PFSK-1 (cell line): ENCODE measurements around the gene RNF157.

Experiments
- FOXP2 ChIP-seq: optimal IDR thresholded peaks from 2 replicates; pipeline ENCODE3; 2011; ENCODE audit warnings: borderline replicate concordance, control low read depth, inconsistent platforms; ENCODE audit not compliant: insufficient read depth; ENCODE audit errors: extremely low read length, extremely low read depth
- POLR2AphosphoS5 ChIP-seq: IDR thresholded peaks from 2 replicates; pipeline ENCODE4 v1.6.1; 2012; ENCODE audit warnings: low read depth, mild to moderate bottlenecking, control low read depth, low read length, moderate library complexity
- SIN3A ChIP-seq: IDR thresholded peaks from 2 replicates; pipeline ENCODE4 v1.6.1; 2012; ENCODE audit warnings: mild to moderate bottlenecking, low read length, moderate library complexity, borderline replicate concordance; ENCODE audit not compliant: insufficient read depth
- TAF1 ChIP-seq: IDR thresholded peaks from 2 replicates; pipeline ENCODE4 v1.6.1; 2012; ENCODE audit warnings: low read length, control low read depth, borderline replicate concordance; ENCODE audit not compliant: insufficient read depth
- TF ChIP-seq, protein P1 (sequence below), 2 experiments: IDR thresholded peaks; 2 replicates each; pipeline versions ENCODE4 v1.6.1 to v1.8.0; 2011 to 2012; ENCODE audit warnings: low read depth in 2 of 2, low read length in 2 of 2, control low read depth in 1 of 2, inconsistent platforms in 1 of 2, mild to moderate bottlenecking in 1 of 2, moderate library complexity in 1 of 2; ENCODE audit not compliant: insufficient read depth in 1 of 2

The RNF157 gene

DNA sequence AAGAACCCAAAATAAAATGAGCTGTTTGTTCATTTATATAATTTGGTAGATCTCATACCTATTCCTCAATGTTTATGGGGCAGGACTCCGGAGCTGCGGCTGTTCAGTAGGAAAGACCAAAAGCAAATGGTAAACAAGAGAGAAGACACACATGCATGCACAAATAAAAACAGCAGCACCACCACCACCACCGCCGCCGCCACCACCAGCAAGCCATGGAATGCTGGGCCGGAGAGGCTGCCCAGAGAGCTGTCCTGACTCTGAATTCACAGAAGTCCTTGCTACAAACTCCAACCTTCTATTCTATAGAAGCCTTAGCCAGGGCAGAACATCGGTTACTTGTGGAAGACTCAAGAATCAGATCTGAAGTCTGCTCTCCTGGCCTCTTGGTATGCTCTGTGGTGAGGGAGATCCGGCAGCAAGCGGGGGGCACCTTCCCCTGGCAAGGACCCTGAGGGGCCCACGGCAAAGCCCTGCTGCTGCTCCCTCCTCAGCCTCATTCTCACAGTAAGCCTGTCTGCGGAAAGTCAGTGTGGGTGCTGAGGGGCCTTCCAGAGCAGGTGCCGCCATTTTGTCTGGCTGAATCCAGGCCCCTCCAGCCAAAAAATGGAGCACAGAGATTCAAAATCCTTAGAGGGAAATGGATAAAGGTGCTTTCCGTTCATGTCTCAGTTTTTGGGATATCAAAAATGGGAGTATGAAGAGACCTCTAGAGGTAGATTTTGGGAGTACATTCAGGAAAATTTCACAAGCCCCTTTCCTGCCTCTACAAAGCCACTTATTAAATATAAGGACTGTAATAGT is 92.9 kb downstream of the RNF157 start:
- TF ChIP-seq POLR2AphosphoS5 = no peak
- TF ChIP-seq SIN3A = no peak
- no peak for TF ChIP-seq FOXP2

- TF ChIP-seq, protein P1, sequence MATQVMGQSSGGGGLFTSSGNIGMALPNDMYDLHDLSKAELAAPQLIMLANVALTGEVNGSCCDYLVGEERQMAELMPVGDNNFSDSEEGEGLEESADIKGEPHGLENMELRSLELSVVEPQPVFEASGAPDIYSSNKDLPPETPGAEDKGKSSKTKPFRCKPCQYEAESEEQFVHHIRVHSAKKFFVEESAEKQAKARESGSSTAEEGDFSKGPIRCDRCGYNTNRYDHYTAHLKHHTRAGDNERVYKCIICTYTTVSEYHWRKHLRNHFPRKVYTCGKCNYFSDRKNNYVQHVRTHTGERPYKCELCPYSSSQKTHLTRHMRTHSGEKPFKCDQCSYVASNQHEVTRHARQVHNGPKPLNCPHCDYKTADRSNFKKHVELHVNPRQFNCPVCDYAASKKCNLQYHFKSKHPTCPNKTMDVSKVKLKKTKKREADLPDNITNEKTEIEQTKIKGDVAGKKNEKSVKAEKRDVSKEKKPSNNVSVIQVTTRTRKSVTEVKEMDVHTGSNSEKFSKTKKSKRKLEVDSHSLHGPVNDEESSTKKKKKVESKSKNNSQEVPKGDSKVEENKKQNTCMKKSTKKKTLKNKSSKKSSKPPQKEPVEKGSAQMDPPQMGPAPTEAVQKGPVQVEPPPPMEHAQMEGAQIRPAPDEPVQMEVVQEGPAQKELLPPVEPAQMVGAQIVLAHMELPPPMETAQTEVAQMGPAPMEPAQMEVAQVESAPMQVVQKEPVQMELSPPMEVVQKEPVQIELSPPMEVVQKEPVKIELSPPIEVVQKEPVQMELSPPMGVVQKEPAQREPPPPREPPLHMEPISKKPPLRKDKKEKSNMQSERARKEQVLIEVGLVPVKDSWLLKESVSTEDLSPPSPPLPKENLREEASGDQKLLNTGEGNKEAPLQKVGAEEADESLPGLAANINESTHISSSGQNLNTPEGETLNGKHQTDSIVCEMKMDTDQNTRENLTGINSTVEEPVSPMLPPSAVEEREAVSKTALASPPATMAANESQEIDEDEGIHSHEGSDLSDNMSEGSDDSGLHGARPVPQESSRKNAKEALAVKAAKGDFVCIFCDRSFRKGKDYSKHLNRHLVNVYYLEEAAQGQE (IDR thresholded peaks at IDR 0.05; ENCODE audit: insufficient read depth in 1 of 2, low read depth in 2 of 2, low read length in 2 of 2) = no peak
- TF ChIP-seq POLR2AphosphoS5 (no peak), FOXP2 (no peak), TAF1 (no peak), SIN3A (no peak)
Observed at GRCh38 chr17:76146053-76146851, 94.0 kb downstream of the RNF157 start.

DNA sequence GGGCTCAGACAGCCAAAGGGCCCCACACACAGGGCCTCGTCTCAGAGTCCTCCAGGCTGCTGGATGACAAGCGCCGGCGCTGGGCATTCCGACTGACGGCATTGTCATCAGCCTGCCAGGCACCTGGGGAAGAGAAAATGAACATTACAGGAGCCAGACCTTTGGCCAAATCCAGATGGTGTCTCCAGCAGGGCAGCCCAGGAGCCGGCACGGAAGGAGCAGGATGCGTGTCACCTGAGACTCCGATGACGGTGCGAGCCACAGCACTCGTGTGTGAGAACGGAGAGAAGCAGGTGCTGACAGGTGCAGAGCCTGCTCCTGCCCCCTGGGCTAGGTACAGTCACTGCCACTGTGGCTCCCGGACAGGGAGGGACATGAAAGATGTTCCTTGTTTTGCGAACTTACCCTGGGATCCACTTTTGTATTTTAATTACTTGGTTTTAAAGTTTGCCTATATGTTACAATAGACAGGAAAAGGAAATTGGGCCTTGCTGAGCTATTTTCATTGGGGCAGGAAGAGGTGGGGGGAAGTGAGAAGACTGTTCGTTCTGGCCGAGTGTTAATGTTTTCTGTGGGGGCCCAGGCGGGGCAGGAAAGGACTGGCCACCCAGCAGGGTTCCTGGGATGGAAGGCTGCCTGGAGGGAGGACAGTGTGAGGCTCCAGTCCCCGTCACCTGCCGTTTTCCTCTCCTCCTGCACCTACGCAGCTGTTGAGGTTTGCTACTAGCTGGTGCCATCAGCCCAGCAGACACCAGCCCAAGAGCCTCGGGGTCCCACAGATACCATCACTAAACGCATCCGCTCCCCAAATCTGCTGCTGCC is 94.9 kb downstream of the RNF157 start:
- no peak for TF ChIP-seq SIN3A
- no peak for TF ChIP-seq TAF1
- TF ChIP-seq POLR2AphosphoS5 = no peak
- no peak for TF ChIP-seq FOXP2
- TF ChIP-seq, protein P1 (IDR thresholded peaks at IDR 0.05; ENCODE audit: insufficient read depth in 1 of 2, low read depth in 2 of 2, low read length in 2 of 2) = no peak

- no peak for TF ChIP-seq SIN3A
Observed at GRCh38 chr17:76142585-76143041, 97.7 kb downstream of the RNF157 start.

DNA sequence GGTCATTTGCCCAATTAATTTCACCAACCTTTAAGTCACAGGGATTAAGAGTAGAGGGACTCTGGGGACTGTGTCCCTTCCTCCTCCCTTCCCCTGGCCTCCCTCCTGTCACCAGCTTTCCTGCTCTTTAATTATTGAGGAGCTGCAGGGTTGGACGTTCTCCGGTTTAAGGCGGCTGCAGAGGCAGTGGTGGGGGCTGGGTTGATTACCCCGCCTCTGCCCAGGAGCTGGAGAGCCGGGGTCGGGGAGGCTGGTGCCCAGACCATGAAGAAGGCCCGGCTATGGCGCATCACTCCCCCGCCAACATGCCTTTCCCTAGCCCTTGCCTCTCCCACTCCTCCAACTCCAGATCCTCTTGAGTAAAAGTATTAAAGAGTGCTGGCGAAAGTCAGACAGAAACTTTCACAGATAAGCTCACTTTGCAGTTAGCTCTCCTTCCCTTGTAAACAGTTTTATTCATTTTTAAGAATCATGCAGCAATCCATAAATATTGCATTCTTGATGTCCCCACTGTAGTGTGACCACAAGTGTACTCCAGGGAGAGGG is 98.2 kb downstream of the RNF157 start:
- TF ChIP-seq, protein P1 (IDR thresholded peaks at IDR 0.05; ENCODE audit: insufficient read depth in 1 of 2, low read depth in 2 of 2, low read length in 2 of 2) = no peak
- TF ChIP-seq POLR2AphosphoS5 = no peak
- TF ChIP-seq FOXP2 = no peak
- no peak for TF ChIP-seq SIN3A
- no peak for TF ChIP-seq TAF1
